PC-3 (cell line): ENCODE measurements around the gene PDLIM4. TPM values are rescaled to one million over a fixed set of nuclear protein-coding genes. Genes with fewer than 3 reads are reported as not detected.

Source experiments
- ATAC-seq: fragments of 200-7000 bp; cut with Tn5 transposase; 2 replicates; pipeline ENCODE4 v1.9.1; 2020; ENCODE audit warnings: mild to moderate bottlenecking, moderate library complexity
- BruUV-seq: library from RNA; stranded (reverse); fragments of 400-500 nt; replicated peaks from 2 replicates; lab custom pipeline; 2021; lab: Mats Ljungman, UMichigan
- CTCF ChIA-PET: fragments of 300-600 bp; sonication (Branson Sonifier 250); formaldehyde crosslinking; loops from one replicate; lab custom pipeline; 2022; ENCODE audit warnings: antibody characterized with exemption; lab: Charles Lee
- POLR2A ChIA-PET: fragments of 300-600 bp; sonication (Branson Sonifier 250); formaldehyde crosslinking; loops from one replicate; lab custom pipeline; 2022; ENCODE audit warnings: antibody characterized with exemption; ENCODE audit not compliant: unreplicated experiment; lab: Charles Lee
- DNase-seq: peaks from one replicate; pipeline ENCODE4 v3.0.0-alpha.2; 2015
- H2AFZ ChIP-seq: fragments of 300-600 bp; sonication (generic); 2 replicates; pipeline ENCODE4 v1.6.0; 2016; ENCODE audit warnings: antibody characterized with exemption, low read length
- H3F3A ChIP-seq: fragments of 300-600 bp; sonication (generic); one replicate; pipeline ENCODE4 v1.6.0; 2017; ENCODE audit warnings: antibody characterized with exemption, low read length, control low read depth, mild to moderate bottlenecking; ENCODE audit not compliant: unreplicated experiment
- H3K27ac ChIP-seq: fragments of 300-600 bp; sonication (generic); 2 replicates; pipeline ENCODE4 v1.5.1; 2016; ENCODE audit warnings: mild to moderate bottlenecking, low read length
- H3K27me3 ChIP-seq: fragments of 300-600 bp; sonication (generic); 2 replicates; pipeline ENCODE4 v1.6.1; 2016; ENCODE audit warnings: low read length, mixed read lengths
- H3K36me3 ChIP-seq: fragments of 300-600 bp; sonication (generic); 2 replicates; pipeline ENCODE4 v1.6.1; 2016; ENCODE audit warnings: low read depth, mixed run types, low read length, mixed read lengths
- H3K4me1 ChIP-seq: fragments of 300-600 bp; sonication (generic); 2 replicates; pipeline ENCODE4 v1.5.1; 2016; ENCODE audit warnings: low read length; ENCODE audit not compliant: insufficient read depth
- H3K4me2 ChIP-seq: fragments of 300-600 bp; sonication (generic); 2 replicates; pipeline ENCODE4 v1.6.0; 2016; ENCODE audit warnings: low read length
- H3K4me3 ChIP-seq: fragments of 300-600 bp; sonication (generic); 2 replicates; pipeline ENCODE4 v1.5.1; 2016; ENCODE audit warnings: mild to moderate bottlenecking, low read length, mixed read lengths
- H3K79me2 ChIP-seq: fragments of 300-600 bp; sonication (generic); 2 replicates; pipeline ENCODE4 v1.6.1; 2017; ENCODE audit warnings: low read length, mixed read lengths
- H3K9ac ChIP-seq: fragments of 300-600 bp; sonication (generic); 2 replicates; pipeline ENCODE4 v1.6.0; 2016; ENCODE audit warnings: mild to moderate bottlenecking, low read length
- H3K9me2 ChIP-seq: fragments of 300-600 bp; sonication (generic); replicated peaks from 2 replicates; pipeline ENCODE4 v1.6.1; 2016; ENCODE audit warnings: mixed run types, low read length, mixed read lengths
- H3K9me3 ChIP-seq: fragments of 300-600 bp; sonication (generic); 2 replicates; pipeline ENCODE4 v1.6.1; 2016; ENCODE audit warnings: low read length, mixed read lengths
- H4K20me1 ChIP-seq: fragments of 300-600 bp; sonication (generic); 2 replicates; pipeline ENCODE4 v1.6.1; 2016; ENCODE audit warnings: low read length, mixed read lengths
- CTCF ChIP-seq: fragments of 300-600 bp; sonication (generic); conservative IDR thresholded peaks from 2 replicates; pipeline ENCODE4 v1.5.1; 2017; ENCODE audit warnings: antibody characterized with exemption, low read depth, mild to moderate bottlenecking, low read length
- EZH2 ChIP-seq: fragments of 300-600 bp; sonication (generic); IDR thresholded peaks from one replicate; pipeline ENCODE4 v1.6.1; 2017; ENCODE audit warnings: antibody characterized with exemption, mild to moderate bottlenecking, low read length; ENCODE audit not compliant: unreplicated experiment
- EZH2phosphoT487 ChIP-seq: fragments of 300-600 bp; sonication (generic); IDR thresholded peaks from 2 replicates; pipeline ENCODE4 v1.6.1; 2018; ENCODE audit warnings: mild to moderate bottlenecking, antibody characterized with exemption, low read length, borderline replicate concordance
- intact Hi-C: fragments of 100-400 bp; cut with micrococcal nuclease; formaldehyde crosslinking; loops from 2 replicates; pipeline ENCODE4 v1.9.0; 2023
- total RNA-seq: library from RNA; depleted of rRNA; stranded (reverse); fragments of >200 nt; gene quantifications from 2 replicates; pipeline ENCODE4 v1.2.3, GENCODE V29; 2014

Gene PDLIM4
- total RNA-seq, 1 experiment from 2014 or later: 27.8 TPM

GRCh38 chr5:132270706-132271105, 13.2 kb downstream of the PDLIM4 start:
- Histone ChIP-seq H3K27ac (no peak overlapping the region), H3K36me3 (0 out of 2 replicates have a peak, but pooled peaks cover 5% of the 10 kb centered on the region), H3K9ac (no peak overlapping the region), H3K4me1 (peaks cover 10% of the 10 kb centered on the region), H3F3A (no peaks in the 10 kb centered on the region), H2AFZ (no peak overlapping the region), H3K79me2 (no peaks in the 10 kb centered on the region), H3K27me3 (no peaks in the 10 kb centered on the region), H3K9me2 (no peaks in the 10 kb centered on the region), H4K20me1 (no peaks in the 10 kb centered on the region), H3K9me3 (no peaks in the 10 kb centered on the region), H3K4me3 (no peak overlapping the region), H3K4me2 (no peak overlapping the region)
- no peak for DNase-seq
- ChIA-PET CTCF (no interaction called here), POLR2A (no interaction called here)
- intact Hi-C loops: no loop called here
- BruUV-seq: no TSS peak
- no peak for TF ChIP-seq CTCF
- no peak for TF ChIP-seq EZH2phosphoT487
- no peak for ATAC-seq

- no peak for ATAC-seq
- POLR2A ChIA-PET: no interaction called here
These were observed 14.1 kb downstream of the PDLIM4 start for GRCh38 chr5:132271251-132272246.

More at GRCh38 chr5:132271251-132272246, 14.1 kb downstream of the PDLIM4 start:
- Histone ChIP-seq H3K4me2 (no peak overlapping the region), H3K4me3 (no peak overlapping the region), H3K9ac (no peak overlapping the region), H3K79me2 (no peaks in the 10 kb centered on the region), H3K4me1 (peaks cover 1% of the 10 kb centered on the region), H3K9me3 (no peaks in the 10 kb centered on the region), H3K36me3 (0 out of 2 replicates have a peak, but pooled peaks cover 4% of the 10 kb centered on the region), H3K27ac (no peak overlapping the region), H3K27me3 (no peaks in the 10 kb centered on the region), H3K9me2 (no peaks in the 10 kb centered on the region), H3F3A (no peaks in the 10 kb centered on the region), H4K20me1 (no peaks in the 10 kb centered on the region), H2AFZ (no peak overlapping the region)
- no peak for DNase-seq
- CTCF ChIA-PET: no interaction called here
- no peak for TF ChIP-seq EZH2
- no peak for TF ChIP-seq EZH2phosphoT487
- no peak for TF ChIP-seq CTCF
- intact Hi-C loops: no loop called here
- BruUV-seq: no TSS peak
